H1 (cell line): ENCODE results near the gene TMED5. TPM values are rescaled to one million over a fixed set of nuclear protein-coding genes. Genes with fewer than 3 reads are reported as not detected.

Experiments used
- CTCF ChIA-PET: fragments of 300-600 bp; sonication (Branson Sonifier 250); formaldehyde crosslinking; loops from one replicate; lab custom pipeline; 2021; ENCODE audit not compliant: partially characterized antibody; lab: Charles Lee
- POLR2A ChIA-PET: fragments of 300-600 bp; sonication (Branson Sonifier 250); formaldehyde crosslinking; loops from one replicate; lab custom pipeline; 2021; ENCODE audit warnings: inconsistent platforms; ENCODE audit not compliant: partially characterized antibody; lab: Charles Lee
- DNase-seq, 2 experiments: peaks; one replicate each; pipeline versions ENCODE4 v3.0.0 to v3.0.0-alpha.2; 2010 to 2022; ENCODE audit warnings: low spot score in 2 of 2, low read depth in 1 of 2, mixed read lengths in 1 of 2
- FAIRE-seq: peaks from 2 replicates; lab custom pipeline; 2011; peaks lifted over from hg19 to GRCh38; lab: Jason Lieb, UNC
- H2AFZ ChIP-seq: 2 replicates; pipeline ENCODE4 v1.8.1; 2012; ENCODE audit warnings: low read length, inconsistent platforms
- H2AK5ac ChIP-seq: 2 replicates; pipeline ENCODE4 v1.6.1; 2013; ENCODE audit warnings: low read depth, low read length
- H2BK120ac ChIP-seq: replicated peaks from 2 replicates; pipeline ENCODE3; 2013; ENCODE audit warnings: low read depth, low read length, inconsistent platforms
- H2BK12ac ChIP-seq: 2 replicates; pipeline ENCODE4 v1.6.1; 2013; ENCODE audit warnings: low read depth, low read length
- H2BK15ac ChIP-seq: 2 replicates; pipeline ENCODE4 v1.6.1; 2013; ENCODE audit warnings: low read length
- H2BK20ac ChIP-seq: 2 replicates; pipeline ENCODE4 v1.6.1; 2013; ENCODE audit warnings: low read length
- H2BK5ac ChIP-seq: 2 replicates; pipeline ENCODE4 v1.6.1; 2013; ENCODE audit warnings: low read depth, low read length
- H3K14ac ChIP-seq: 2 replicates; pipeline ENCODE4 v1.6.1; 2013; ENCODE audit warnings: inconsistent platforms; ENCODE audit not compliant: insufficient read length
- H3K18ac ChIP-seq: 2 replicates; pipeline ENCODE4 v1.6.1; 2013; ENCODE audit warnings: low read length; ENCODE audit errors: extremely low read depth
- H3K23ac ChIP-seq: 2 replicates; pipeline ENCODE4 v1.6.1; 2013; ENCODE audit warnings: inconsistent platforms; ENCODE audit not compliant: insufficient read length
- H3K23me2 ChIP-seq: 2 replicates; pipeline ENCODE4 v1.6.1; 2013; ENCODE audit warnings: low read depth, low read length
- H3K27ac ChIP-seq: 2 replicates; pipeline ENCODE4 v1.6.1; 2011; ENCODE audit warnings: low read depth, low read length, inconsistent platforms
- H3K27me3 ChIP-seq, 4 experiments: replicated peaks in 1 of 4; 1 replicate in 1 of 4; 2 replicates in 3 of 4; pipeline versions ENCODE4 v1.6.1 to v1.8.1; 2011 to 2013; ENCODE audit warnings: low read length in 3 of 4, mild to moderate bottlenecking in 3 of 4, inconsistent platforms in 2 of 4, mixed read lengths in 2 of 4, moderate library complexity in 1 of 4; ENCODE audit not compliant: control insufficient read depth in 3 of 4, insufficient read depth in 3 of 4; ENCODE audit errors: extremely low read depth in 1 of 4
- H3K36me3 ChIP-seq, 4 experiments: 2 replicates each; pipeline versions ENCODE4 v1.6.1 to v1.8.1; 2011 to 2013; ENCODE audit warnings: mild to moderate bottlenecking in 4 of 4, low read length in 3 of 4, moderate library complexity in 2 of 4, control low read depth in 1 of 4, inconsistent platforms in 1 of 4; ENCODE audit not compliant: insufficient read depth in 4 of 4, control insufficient read depth in 2 of 4
- H3K4ac ChIP-seq: replicated peaks from 2 replicates; pipeline ENCODE3; 2013; ENCODE audit warnings: low read length, low read depth, mixed read lengths, inconsistent platforms; ENCODE audit not compliant: insufficient read length
- H3K4me1 ChIP-seq, 4 experiments: replicated peaks in 1 of 4; 1 replicate in 1 of 4; 2 replicates in 3 of 4; pipeline versions ENCODE4 v1.6.1 to v1.8.1; 2011 to 2013; ENCODE audit warnings: low read length in 3 of 4, inconsistent platforms in 2 of 4, mixed read lengths in 1 of 4; ENCODE audit not compliant: insufficient read depth in 4 of 4, control insufficient read depth in 3 of 4
- H3K4me2 ChIP-seq, 2 experiments: 2 replicates each; pipeline versions ENCODE4 v1.6.1 to v1.8.1; 2011 to 2013; ENCODE audit warnings: low read depth in 2 of 2, low read length in 2 of 2, control low read depth in 1 of 2, inconsistent platforms in 1 of 2, mild to moderate bottlenecking in 1 of 2; ENCODE audit not compliant: insufficient read depth in 1 of 2
- H3K4me3 ChIP-seq, 4 experiments: fragments of 200-600, 300-600 bp in 1 of 4; sonication (generic), shearing (Covaris generic), sonication (Bioruptor Twin) in 1 of 4; 2 replicates each; pipeline versions ENCODE4 v1.5.1 to v1.8.1; 2011 to 2016; ENCODE audit warnings: low read length in 4 of 4, low read depth in 3 of 4, control low read depth in 2 of 4, inconsistent platforms in 2 of 4, mild to moderate bottlenecking in 2 of 4, mixed read lengths in 1 of 4, moderate library complexity in 1 of 4; ENCODE audit not compliant: insufficient read depth in 2 of 4; ENCODE audit errors: extremely low read depth in 1 of 4
- H3K56ac ChIP-seq: replicated peaks from 2 replicates; pipeline ENCODE3; 2013; ENCODE audit warnings: low read depth, mild to moderate bottlenecking, mixed read lengths, low read length, inconsistent platforms; ENCODE audit not compliant: insufficient read length
- H3K79me1 ChIP-seq: 2 replicates; pipeline ENCODE4 v1.6.1; 2013; ENCODE audit warnings: low read depth, low read length, control low read depth
- H3K79me2 ChIP-seq, 2 experiments: 2 replicates each; pipeline versions ENCODE4 v1.6.1 to v1.8.1; 2012 to 2013; ENCODE audit warnings: low read length in 2 of 2, mild to moderate bottlenecking in 2 of 2, inconsistent platforms in 1 of 2; ENCODE audit not compliant: insufficient read depth in 2 of 2, control insufficient read depth in 1 of 2
- H3K9ac ChIP-seq, 4 experiments: replicated peaks in 1 of 4; 1 replicate in 1 of 4; 2 replicates in 3 of 4; pipeline versions ENCODE4 v1.6.1 to v1.8.1; 2011 to 2013; ENCODE audit warnings: low read depth in 3 of 4, low read length in 3 of 4, control low read depth in 2 of 4, mild to moderate bottlenecking in 2 of 4, moderate library complexity in 2 of 4, inconsistent platforms in 1 of 4; ENCODE audit errors: extremely low read depth in 1 of 4
- H3K9me3 ChIP-seq, 2 experiments: 2 replicates each; pipeline versions ENCODE4 v1.6.1 to v1.8.1; 2012 to 2013; ENCODE audit warnings: mild to moderate bottlenecking in 2 of 2, moderate library complexity in 2 of 2, control low read depth in 1 of 2, inconsistent platforms in 1 of 2, low read depth in 1 of 2, low read length in 1 of 2, mixed read lengths in 1 of 2; ENCODE audit not compliant: insufficient read depth in 2 of 2
- H4K20me1 ChIP-seq, 2 experiments: replicated peaks in 1 of 2; 2 replicates each; pipeline versions ENCODE3 to v1.8.1; 2011 to 2013; ENCODE audit warnings: inconsistent platforms in 2 of 2, low read length in 2 of 2, mild to moderate bottlenecking in 1 of 2; ENCODE audit not compliant: insufficient read depth in 2 of 2, control insufficient read depth in 1 of 2
- H4K5ac ChIP-seq: 2 replicates; pipeline ENCODE4 v1.6.1; 2013; ENCODE audit warnings: low read length, low read depth, mixed read lengths, inconsistent platforms; ENCODE audit not compliant: insufficient read length
- H4K8ac ChIP-seq: 2 replicates; pipeline ENCODE4 v1.8.0; 2013; ENCODE audit warnings: mild to moderate bottlenecking, moderate library complexity, low read length, inconsistent platforms; ENCODE audit not compliant: insufficient read depth; ENCODE audit errors: extremely low read depth
- H4K91ac ChIP-seq: replicated peaks from 2 replicates; pipeline ENCODE3; 2013; ENCODE audit warnings: low read length, mixed read lengths, inconsistent platforms; ENCODE audit not compliant: insufficient read length
- CHD2 ChIP-seq: IDR thresholded peaks from 2 replicates; pipeline ENCODE4 v1.6.1; 2012; ENCODE audit warnings: low read length, improper control_type of control experiment
- KDM4A ChIP-seq: IDR thresholded peaks from one replicate; pipeline ENCODE4 v1.7.1; 2012; ENCODE audit warnings: low read depth, mild to moderate bottlenecking, moderate library complexity, low read length, inconsistent platforms; ENCODE audit not compliant: severe bottlenecking
- SP2 ChIP-seq: IDR thresholded peaks from 2 replicates; pipeline ENCODE4 v1.6.1; 2012; ENCODE audit warnings: mild to moderate bottlenecking, low read length, inconsistent platforms
- WGBS, 2 experiments: shearing (Covaris generic) in 1 of 2; methylation state at CpG; one replicate each; pipeline versions ENCODE4 v1.1.6 to v1.1.7; 2013 to 2015; ENCODE audit warnings: low lambda C conversion rate in 2 of 2, mixed read lengths in 2 of 2, inconsistent platforms in 1 of 2, low coverage in 1 of 2, missing lambda C conversion rate in 1 of 2; ENCODE audit not compliant: insufficient replicate concordance in 2 of 2, insufficient coverage in 1 of 2, insufficient read length in 1 of 2; ENCODE audit errors: extremely low coverage in 1 of 2, missing lambda C conversion rate in 1 of 2; 5-methylcytosine and 5-hydroxymethylcytosine counted together
- polyA plus RNA-seq, 7 experiments: library from polyadenylated mRNA; depleted of rRNA in 3 of 7; stranded (reverse) in 5 of 7; unstranded in 2 of 7; fragments of >200 nt in 5 of 7; fragments of 200-250 nt in 2 of 7; gene quantifications; 1 replicate in 5 of 7; 2 replicates in 1 of 7; 4 replicates in 1 of 7; pipeline versions ENCODE4 v1.2.1 to v1.2.3, GENCODE V29; 2011 to 2013; ENCODE audit warnings: missing spikeins in 2 of 7, mixed read lengths in 2 of 7
- total RNA-seq: library from RNA; stranded (reverse); fragmentation: NEBNext Ultra II Directional; extraction: Animal tissue kit (Norgen Biotek cat#: 25700); gene quantifications from 2 replicates; pipeline ENCODE4 v1.2.1, GENCODE V29; 2021
- TF ChIP-seq, protein P1 (sequence below): IDR thresholded peaks from 2 replicates; pipeline ENCODE4 v1.6.1; 2012; ENCODE audit warnings: low read length, inconsistent platforms

Gene TMED5
- total and polyA plus RNA-seq, 2 of the 8 experiments (the other 6 are each of a cell fraction or from before 2014, with no cell fraction given), result 14.8 to 32.8 TPM

- CTCF ChIA-PET, result no interaction called here
- FAIRE-seq, result no peak
Observed at GRCh38 chr1:93137604-93138292, 42.5 kb downstream of the TMED5 start.

More at GRCh38 chr1:93137604-93138292, 42.5 kb downstream of the TMED5 start:
- Histone ChIP-seq H3K14ac (no peak overlapping the region), H3K23ac (no peak overlapping the region), H3K56ac (no peak overlapping the region), H3K18ac (no peak overlapping the region), H2BK15ac (no peak overlapping the region), H4K5ac (no peak overlapping the region), H3K27ac (no peak overlapping the region), H3K4ac (no peak overlapping the region), H3K4me3 (no peak overlapping the region), H3K4me1 (no peaks in the 10 kb centered on the region), H3K79me1 (no peaks in the 10 kb centered on the region; the same call in none of the 2 replicates), H2BK12ac (no peak overlapping the region), H3K27me3 (no peaks in the 10 kb centered on the region), H2AFZ (no peak overlapping the region), H2BK20ac (no peak overlapping the region), H3K9ac (no peak overlapping the region), H3K23me2 (no peaks in the 10 kb centered on the region), H2BK5ac (no peak overlapping the region), H2AK5ac (no peak overlapping the region), H2BK120ac (no peak overlapping the region), H3K79me2 (peaks cover 0 to 12% of the 10 kb centered on the region in 2 experiments; a peak in 2 of 4 replicates), H4K91ac (no peak overlapping the region), H3K36me3 (peaks cover 9 to 88% (median 37%) of the 10 kb centered on the region in 4 experiments), H3K9me3 (no peaks in the 10 kb centered on the region), H3K4me2 (no peak overlapping the region), H4K8ac (no peak overlapping the region), H4K20me1 (peaks cover 1% of the 10 kb centered on the region in 2 experiments)
- no peak for DNase-seq
- POLR2A ChIA-PET, result no interaction called here
- TF ChIP-seq, protein P1, sequence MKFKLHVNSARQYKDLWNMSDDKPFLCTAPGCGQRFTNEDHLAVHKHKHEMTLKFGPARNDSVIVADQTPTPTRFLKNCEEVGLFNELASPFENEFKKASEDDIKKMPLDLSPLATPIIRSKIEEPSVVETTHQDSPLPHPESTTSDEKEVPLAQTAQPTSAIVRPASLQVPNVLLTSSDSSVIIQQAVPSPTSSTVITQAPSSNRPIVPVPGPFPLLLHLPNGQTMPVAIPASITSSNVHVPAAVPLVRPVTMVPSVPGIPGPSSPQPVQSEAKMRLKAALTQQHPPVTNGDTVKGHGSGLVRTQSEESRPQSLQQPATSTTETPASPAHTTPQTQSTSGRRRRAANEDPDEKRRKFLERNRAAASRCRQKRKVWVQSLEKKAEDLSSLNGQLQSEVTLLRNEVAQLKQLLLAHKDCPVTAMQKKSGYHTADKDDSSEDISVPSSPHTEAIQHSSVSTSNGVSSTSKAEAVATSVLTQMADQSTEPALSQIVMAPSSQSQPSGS, result no peak
- TF ChIP-seq CHD2 (no peak), SP2 (no peak), KDM4A (no peak)
- 61% methylated on average over 3 of the region's 3 CpGs; no CpG with 5 or more reads in 1 of the 2 experiments for WGBS, 2 experiments
